ENCODE results near the gene OSBPL1A.

DNA sequence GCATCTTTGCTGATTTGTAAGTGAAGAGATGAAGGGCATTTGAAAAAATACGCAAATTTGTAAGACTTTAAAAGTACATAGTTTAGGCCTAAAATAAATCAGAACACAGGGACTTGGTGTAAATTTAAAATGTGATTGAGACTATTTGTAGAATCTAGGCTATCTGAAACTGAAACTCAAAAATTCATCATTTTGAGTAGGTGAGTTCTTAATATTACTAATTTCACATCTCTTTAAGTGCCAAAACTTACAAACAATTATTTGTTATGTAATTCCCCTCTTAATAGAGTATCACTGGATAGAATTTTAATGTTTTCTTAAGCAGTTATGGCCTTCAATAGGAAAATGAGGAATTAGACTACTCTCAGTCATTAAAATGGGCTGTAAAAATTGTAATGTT is 48.8 kb upstream of the OSBPL1A start:
- TF ChIP-seq ZNF274 (IDR thresholded peaks at IDR 0.05; ENCODE audit: low read depth, low read length): no peak
- TF ChIP-seq YY1 (IDR thresholded peaks at IDR 0.05; ENCODE audit: insufficient read depth, insufficient read length): no peak
